ENCODE measurements around the gene GALNT10.

GRCh38 chr5:154222414-154222813 is 31.9 kb downstream of the GALNT10 start:
- TF ChIP-seq POLR2AphosphoS5 (IDR thresholded peaks at IDR 0.05; ENCODE audit: borderline replicate concordance, low read depth, low read length) = no peak
- TF ChIP-seq EZH2 (IDR thresholded peaks at IDR 0.05) = no peak
- no peak for TF ChIP-seq FOXP2 (optimal IDR thresholded peaks at IDR 0.05; ENCODE audit: control extremely low read depth, extremely low read length, insufficient read depth)

Measured in SK-N-MC (cell line).